ENCODE data around the gene HECTD4.

DNA sequence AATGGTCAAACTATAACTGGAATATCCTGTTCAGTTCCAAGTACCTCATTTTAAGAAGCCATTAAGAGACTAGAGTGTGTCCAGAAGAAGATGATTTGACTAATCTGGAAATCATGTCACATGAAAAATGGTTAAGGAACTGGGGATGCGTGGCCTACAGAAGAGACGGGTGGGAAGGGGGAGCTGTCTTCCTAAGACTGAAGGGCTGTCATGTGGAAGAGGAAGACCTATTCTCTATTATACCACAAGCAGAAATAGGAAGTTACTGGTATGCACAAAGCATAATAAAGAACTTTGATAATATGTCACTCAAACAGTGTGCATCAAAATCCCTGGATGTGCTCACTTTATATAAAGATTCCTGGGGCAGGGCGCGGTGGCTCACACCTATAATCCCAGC is 50.3 kb downstream of the HECTD4 start:
- TF ChIP-seq BHLHE40 (IDR thresholded peaks at IDR 0.05; ENCODE audit: low read depth, low read length) (no peak), RAD21 (IDR thresholded peaks at IDR 0.05; ENCODE audit: low read length) (no peak), USF2 (IDR thresholded peaks at IDR 0.05; ENCODE audit: low read depth, low read length) (no peak), CHD1 (IDR thresholded peaks at IDR 0.05; ENCODE audit: low read depth, low read length) (no peak), POLR2A (IDR thresholded peaks at IDR 0.05; ENCODE audit: low read depth, low read length) (no peak), NFE2L2 (IDR thresholded peaks at IDR 0.05; ENCODE audit: low read depth, low read length) (no peak), MXI1 (IDR thresholded peaks at IDR 0.05; ENCODE audit: borderline replicate concordance, low read depth, low read length) (no peak), CEBPB (IDR thresholded peaks at IDR 0.05; ENCODE audit: low read depth, low read length) (no peak), SMC3 (IDR thresholded peaks at IDR 0.05; ENCODE audit: low read depth, low read length) (no peak)
- TF ChIP-seq, protein P1, sequence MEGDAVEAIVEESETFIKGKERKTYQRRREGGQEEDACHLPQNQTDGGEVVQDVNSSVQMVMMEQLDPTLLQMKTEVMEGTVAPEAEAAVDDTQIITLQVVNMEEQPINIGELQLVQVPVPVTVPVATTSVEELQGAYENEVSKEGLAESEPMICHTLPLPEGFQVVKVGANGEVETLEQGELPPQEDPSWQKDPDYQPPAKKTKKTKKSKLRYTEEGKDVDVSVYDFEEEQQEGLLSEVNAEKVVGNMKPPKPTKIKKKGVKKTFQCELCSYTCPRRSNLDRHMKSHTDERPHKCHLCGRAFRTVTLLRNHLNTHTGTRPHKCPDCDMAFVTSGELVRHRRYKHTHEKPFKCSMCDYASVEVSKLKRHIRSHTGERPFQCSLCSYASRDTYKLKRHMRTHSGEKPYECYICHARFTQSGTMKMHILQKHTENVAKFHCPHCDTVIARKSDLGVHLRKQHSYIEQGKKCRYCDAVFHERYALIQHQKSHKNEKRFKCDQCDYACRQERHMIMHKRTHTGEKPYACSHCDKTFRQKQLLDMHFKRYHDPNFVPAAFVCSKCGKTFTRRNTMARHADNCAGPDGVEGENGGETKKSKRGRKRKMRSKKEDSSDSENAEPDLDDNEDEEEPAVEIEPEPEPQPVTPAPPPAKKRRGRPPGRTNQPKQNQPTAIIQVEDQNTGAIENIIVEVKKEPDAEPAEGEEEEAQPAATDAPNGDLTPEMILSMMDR (conservative IDR thresholded peaks at IDR 0.05; ENCODE audit: low read depth, low read length): no peak

All from IMR-90 (cell line).